GM12865 (cell line): ENCODE data around the gene PRRT4.
A peak's percentile ranks its signal among the peaks of the same experiment; 100 is the strongest.

Source experiments
- DNase-seq: peaks from one replicate; pipeline ENCODE4 v3.0.0; 2010; ENCODE audit warnings: low read depth
- H3K4me3 ChIP-seq: 2 replicates; pipeline ENCODE4 v1.5.1; 2011; ENCODE audit warnings: mild to moderate bottlenecking, low read depth, low read length, control low read depth
- TF ChIP-seq, protein P1 (sequence below): IDR thresholded peaks from 2 replicates; pipeline ENCODE4 v1.5.1; 2011; ENCODE audit warnings: low read length, control low read depth, low read depth, inconsistent platforms; ENCODE audit not compliant: insufficient read depth; ENCODE audit errors: missing control alignments

PRRT4 gene

DNA sequence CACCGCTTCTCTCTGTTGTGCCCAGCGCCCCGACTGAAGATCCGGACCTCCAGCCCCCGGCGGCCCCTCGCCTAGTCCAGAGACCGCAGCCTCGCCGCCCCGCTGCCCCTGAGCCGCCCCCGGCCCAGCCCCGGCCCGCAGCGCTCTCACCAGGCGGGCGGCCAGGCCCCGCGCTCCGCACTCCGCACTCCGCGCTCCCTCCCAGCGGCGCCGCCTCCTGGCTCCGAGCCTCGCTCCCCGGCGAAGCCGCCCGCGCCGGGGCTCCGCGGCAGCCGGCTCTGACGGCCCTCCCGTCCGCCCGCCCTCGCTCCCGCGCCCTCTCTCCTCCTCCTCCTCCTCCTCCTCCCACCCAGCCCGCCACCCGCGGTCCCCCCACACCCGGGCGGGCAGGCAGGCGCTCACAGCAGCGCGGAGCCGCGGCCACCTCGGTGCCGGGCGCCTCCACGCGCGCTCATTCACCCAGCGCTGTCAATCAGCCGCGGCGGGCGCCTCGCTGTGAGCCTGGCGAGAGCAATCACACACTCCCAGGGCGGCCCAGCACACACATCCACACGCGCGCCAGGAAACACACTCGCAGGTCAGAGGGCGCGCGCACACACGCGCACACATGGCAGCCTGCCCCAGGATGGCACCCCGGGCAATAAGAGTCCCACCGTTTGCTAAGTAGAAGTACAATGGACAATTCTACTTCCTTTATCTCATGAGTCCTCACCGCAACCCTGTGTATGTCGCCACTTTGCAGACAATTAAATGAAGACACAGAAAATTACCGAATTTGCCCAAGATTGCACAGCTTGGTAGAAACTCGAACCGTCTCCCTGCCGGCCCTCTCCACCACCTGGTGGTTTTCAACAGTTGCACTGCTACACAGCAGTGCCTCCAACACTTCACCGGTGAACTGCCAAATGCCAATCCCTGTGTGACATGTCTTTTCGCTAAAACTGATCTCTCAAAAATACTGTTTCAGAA, at the start of gene PRRT4:
PRRT4 (minus strand) TSS at position 280 of the 969 bp plus-strand sequence.
- no peak for DNase-seq
- TF ChIP-seq, protein P1, sequence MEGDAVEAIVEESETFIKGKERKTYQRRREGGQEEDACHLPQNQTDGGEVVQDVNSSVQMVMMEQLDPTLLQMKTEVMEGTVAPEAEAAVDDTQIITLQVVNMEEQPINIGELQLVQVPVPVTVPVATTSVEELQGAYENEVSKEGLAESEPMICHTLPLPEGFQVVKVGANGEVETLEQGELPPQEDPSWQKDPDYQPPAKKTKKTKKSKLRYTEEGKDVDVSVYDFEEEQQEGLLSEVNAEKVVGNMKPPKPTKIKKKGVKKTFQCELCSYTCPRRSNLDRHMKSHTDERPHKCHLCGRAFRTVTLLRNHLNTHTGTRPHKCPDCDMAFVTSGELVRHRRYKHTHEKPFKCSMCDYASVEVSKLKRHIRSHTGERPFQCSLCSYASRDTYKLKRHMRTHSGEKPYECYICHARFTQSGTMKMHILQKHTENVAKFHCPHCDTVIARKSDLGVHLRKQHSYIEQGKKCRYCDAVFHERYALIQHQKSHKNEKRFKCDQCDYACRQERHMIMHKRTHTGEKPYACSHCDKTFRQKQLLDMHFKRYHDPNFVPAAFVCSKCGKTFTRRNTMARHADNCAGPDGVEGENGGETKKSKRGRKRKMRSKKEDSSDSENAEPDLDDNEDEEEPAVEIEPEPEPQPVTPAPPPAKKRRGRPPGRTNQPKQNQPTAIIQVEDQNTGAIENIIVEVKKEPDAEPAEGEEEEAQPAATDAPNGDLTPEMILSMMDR = no peak
- H3K4me3 ChIP-seq = peak within 1 kb of the TSS; percentile 15; the same call in 1 of the 2 replicates

DNA sequence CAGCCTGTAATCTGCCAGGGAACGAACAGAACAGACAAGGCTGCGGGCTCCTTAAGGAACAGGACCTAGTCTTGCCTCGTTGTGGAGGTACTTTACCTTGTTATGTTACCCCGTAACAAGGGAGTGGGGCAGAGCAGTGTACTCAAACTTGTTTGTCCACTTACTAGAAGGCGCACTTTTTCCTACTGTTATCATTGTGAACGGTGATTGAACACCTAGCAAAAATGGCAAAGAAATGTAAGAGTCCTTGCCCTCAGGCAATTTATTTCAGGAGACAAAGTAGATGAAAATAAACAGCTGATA, 48.9 kb upstream of the PRRT4 start:
- TF ChIP-seq, protein P1 = no peak
- peak overlapping the region; percentile 51 for H3K4me3 ChIP-seq
- DNase-seq = no peak

DNA sequence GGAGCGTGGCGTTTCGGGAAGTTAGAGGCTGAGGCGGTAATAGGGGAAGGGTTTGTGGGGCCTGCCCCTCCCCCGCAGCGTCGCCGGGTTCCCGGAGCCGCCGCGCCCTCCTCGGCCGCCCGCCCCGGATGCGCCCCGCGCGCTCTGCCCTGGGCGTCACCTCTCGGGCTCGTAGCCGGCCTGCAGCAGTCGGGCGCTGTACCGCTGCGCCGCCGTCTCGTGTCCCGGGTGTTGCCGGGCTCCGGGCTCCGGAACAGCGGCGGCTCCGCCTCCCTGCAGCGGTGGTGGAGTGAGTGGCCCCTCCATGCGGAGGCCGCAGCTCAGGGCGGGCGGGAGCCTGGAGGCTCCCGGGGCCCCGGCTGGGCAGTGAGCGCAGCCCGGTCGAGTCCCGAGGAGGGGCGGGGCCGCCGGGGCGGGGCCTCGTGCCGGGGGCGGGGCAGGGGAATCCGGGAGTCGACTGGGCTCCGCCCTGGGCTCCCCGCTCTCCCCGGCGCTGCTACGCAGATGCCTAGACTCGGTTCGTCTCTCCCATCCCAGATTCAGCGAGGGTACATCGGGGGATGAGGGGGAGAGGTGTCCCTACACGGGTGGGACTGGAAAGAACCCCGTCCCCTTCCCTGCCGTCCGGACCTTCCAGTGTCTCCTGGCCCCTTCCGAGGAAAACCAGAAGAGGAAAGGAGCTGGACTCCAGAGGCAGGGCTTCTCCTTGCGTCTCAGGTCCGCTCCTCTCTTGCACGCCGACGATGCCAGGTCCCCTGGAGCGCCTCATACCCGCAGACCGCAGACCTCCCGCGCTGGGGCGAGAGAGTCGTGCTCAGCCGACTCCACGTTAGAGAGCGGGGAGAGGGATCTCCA, 48.3 kb upstream of the PRRT4 start, which contains the start of gene IMPDH1:
IMPDH1 (minus strand) TSS at position 387 of the 855 bp plus-strand sequence; CDS start at position 306, 81 bp downstream.
- peak; percentile 70 for DNase-seq
- peak within 1 kb of the TSS; percentile 51 for H3K4me3 ChIP-seq
- TF ChIP-seq, protein P1 = no peak

DNA sequence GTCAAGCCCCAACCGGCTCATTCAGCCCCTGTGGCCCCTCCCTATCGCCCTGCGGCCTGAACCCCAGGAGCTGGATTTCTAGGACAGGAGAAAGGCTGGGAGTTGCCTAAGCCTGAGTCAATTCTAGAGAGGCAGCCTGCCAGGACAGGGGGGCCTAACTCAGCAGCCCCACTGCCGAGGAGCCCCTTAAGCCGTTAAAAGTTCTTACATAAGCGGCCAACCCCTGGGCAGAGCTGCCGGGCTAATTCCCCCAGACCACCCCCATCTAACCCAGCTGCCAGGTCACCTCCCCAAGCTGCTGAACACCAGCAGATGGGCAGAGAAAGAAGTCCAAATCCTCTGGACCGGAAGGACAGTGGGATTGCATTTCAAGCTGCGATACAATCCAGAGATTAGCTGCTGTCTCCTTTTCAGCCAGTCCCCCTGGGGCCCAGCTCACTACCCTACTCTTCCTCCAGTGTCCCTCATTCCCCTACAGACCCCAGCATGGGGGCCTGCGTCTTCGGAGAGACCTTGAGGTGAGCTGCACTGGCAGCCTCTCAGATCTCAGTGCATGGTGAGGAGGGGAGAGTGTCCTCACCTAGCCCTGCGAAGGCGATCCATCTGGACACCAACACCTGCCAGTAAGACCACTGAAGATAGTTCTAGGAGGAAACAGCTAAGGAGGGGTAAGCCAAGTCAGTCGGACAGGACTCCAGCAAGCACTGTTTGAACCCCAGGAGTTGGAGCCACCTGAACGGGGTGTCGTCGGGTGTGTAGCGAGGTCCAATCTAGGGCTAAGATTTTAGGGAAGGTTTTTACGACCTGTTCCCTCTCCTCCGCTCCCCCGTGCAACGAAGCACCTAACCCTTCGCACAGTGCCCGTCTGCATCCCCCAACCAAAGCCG, 47.5 kb upstream of the PRRT4 start:
- H3K4me3 ChIP-seq = peak overlapping the region; percentile 51
- DNase-seq = no peak
- TF ChIP-seq, protein P1 = no peak

DNA sequence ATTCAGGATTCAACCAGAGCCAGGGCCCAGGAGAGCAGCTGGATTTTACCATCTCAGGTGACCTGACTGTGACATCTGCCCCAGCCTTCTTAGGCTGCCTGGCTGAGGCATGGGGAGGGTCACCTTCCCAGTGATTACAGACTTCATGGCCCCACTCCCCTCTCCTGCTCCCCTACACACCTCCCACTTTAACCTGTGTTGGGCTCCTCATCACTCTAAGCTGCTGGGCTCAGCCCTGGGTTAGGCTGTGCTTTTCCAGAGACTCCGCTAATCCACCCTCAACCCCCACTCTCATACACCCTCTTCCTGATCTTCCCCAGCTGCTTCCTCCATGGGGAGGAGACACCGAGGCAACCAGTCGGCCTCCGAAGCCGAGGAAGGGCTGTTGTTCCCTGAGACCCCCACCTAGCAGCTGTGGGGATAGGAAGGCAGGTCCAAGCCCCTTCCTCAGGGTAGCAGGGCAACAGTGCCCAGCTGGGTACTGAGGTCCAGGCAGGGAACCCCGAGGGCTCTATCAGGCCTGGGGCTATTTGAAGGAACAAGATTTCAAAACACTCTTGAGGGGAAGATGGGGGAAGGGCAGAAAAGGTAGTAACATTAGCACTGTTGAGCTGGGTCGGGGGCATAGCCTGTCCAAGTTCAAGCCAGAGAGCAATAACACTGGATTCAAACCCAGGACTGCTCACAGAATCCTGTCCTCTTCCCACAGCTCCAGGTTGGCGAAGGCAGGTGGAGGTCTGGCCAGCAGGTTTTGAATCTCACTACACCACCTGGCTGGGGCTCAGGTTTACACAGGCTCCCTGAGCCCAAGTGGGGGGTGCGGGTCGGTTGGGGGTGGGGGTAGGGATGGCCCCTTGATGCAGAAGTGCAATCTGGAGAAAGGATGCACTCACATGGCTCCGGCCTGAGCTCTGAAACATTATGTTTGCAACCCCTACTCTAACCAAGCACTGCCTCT, 46.5 kb upstream of the PRRT4 start:
- no peak for DNase-seq
- TF ChIP-seq, protein P1 = no peak
- no peak overlapping the region for H3K4me3 ChIP-seq
